Measurements from ENCODE around the gene ATP2B3.

The ATP2B3 gene

DNA sequence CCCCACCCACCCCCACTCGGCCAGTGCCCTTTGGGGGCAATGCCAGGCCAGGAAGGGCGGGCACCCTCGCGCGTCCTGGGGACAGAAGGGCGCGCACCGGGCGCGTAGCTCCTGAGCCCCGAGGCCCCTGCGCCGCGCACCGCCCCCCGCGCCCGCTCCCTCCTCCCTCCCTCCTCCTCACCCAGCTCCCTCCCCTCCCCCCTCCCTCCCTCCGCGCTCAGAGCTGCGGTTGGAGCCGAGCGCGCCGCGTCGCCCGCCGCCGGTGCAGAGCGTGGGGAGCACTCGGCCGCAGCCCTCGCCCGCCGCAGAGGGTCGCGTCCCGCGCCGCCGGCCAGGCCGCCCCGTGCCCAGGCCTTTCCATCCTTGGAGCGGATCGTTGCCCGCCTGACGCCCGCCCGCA lies at the start of gene ATP2B3:
Gene ATP2B3 (plus strand): TSS at position 220 of the 400 bp plus-strand sequence. CDS start 18,606 bp downstream, outside the sequence.
- DNase-seq: no peak

DNA sequence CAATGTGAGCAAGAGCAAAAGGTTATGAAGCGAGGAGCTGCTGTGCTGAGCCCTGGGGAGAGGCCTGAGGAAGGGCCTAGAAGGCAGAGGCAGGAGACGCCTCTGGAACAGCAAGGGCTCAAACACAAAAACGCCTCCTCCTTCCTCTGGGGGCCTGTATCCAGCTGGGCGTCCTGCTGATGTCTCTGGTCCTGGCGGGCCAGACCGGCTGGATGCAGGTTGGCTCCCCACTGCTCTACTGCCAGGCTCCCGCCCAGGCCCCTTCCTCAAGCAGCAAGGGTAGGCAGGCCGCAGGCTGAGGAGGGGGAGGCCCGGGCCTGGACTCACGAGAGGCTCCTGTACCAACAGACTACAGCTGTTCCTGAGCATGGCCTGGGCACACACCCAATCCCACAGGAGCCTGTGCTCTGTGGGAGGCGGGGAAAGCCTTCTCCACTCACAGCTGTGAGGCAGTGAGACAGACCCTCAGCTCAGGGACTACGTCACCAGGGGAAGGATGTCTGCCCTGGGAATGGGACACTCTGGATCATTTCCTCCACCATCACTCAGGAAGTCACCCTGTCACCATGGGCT lies 49.3 kb upstream of the ATP2B3 start:
- no peak for DNase-seq

DNA sequence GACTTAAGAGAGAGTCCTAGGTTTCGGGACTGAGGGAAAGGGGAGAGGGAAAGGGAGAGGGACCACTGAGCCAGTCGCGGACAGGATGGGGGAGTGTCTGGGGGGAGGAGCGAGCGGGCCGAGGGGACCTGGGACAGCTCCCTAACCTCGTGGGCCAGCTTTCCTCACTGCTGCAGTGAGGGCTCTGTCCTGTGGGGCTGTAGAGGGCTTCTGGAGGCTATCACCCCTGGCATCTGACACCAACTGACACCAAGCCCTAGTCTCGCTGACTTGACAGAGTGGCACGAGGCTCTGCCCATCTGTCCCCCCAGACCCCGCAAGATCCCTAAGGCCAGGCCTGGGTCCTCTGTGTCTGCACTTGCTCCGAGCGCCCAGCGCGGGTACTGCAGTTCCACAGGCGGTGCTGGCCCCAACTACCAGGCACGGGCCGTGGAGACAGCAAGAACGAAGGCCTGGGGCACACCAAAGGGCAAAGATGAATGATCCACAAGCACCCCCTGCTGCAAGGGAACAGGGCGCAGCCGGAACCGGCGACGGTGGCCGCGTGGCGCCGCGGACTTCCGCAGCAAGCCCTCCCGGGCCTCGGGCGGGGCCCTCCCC lies 47.5 kb upstream of the ATP2B3 start:
- no peak for DNase-seq

DNA sequence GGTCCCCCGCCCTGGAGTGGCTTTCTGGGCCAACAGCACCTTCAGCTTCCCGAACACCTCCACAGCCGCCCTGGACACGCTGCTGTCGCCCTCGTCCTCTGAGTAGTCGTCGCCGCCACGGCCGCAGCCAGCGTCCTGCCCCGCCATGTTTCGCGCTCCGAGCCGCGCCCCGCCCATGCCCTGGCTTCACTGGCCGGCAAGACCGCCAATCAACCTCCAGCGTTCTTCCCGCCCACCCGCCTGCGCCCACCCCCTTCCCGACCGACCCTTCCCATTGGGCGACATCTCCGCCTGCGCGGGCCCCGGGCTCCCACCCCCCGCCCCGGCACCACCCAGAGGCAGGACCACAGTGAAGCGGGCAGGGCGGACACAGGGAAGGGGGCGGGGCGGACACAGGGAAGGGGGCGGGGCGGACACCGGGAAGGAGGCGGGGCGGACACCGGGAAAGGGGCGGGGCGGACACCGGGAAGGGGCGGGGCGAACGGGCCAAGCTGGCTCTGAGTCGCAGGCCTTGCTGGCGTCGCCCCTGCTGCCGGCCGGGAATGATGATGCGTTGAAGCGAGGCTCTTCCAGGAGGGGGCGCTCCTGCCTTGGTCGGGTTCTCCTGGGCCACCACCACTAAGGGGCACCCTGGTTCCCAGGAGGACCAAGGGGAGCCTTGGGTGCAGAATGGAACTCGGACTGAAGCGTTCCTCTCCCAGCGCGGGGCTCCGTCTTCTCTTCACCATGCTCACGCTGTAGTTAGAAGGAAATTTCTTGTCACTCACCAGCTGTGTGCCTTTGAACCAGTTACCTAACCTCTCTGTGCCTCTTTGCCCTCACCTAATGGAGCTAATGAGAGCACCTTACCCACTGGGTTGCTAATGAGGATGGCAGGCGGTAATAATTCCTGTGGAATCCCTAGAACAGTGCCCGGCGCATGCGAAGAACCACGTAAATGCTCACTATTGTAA lies 46.8 kb upstream of the ATP2B3 start, which contains the start of gene HAUS7:
Gene HAUS7 (minus strand): TSS at position 166 of the 953 bp plus-strand sequence. CDS start 19 bp downstream, at position 147.
- DNase-seq: peak; percentile 88

DNA sequence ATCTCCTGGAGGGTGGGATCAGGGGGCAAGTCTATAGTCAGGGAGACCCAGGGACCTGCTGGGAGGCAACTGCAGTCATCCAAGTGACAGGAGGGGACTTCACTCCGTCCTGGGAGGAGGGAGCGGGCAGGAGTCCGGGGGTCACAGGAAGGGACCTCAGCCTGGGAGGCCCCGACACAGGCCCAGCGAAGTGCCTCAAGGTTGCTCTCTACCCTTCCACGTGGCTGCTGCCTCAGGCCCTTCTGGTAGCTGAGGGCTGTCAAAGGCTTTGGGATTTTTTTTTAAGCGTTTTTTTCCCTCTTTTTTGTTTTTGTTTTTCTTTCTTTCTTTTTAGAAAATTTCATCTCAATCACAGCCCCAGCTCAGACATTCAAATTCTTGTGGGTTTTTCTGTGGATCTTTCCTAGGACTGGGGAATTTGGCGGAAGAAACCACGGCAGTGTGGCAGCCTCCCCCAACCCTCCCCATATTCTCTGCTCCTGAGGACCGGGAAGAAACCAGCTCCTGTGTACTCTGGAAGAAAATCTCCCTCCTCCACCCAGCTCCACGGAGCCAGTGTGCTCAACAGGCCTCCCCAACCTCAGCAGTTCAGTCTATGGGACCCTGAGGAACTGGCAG lies 45.7 kb upstream of the ATP2B3 start:
- no peak for DNase-seq

DNA sequence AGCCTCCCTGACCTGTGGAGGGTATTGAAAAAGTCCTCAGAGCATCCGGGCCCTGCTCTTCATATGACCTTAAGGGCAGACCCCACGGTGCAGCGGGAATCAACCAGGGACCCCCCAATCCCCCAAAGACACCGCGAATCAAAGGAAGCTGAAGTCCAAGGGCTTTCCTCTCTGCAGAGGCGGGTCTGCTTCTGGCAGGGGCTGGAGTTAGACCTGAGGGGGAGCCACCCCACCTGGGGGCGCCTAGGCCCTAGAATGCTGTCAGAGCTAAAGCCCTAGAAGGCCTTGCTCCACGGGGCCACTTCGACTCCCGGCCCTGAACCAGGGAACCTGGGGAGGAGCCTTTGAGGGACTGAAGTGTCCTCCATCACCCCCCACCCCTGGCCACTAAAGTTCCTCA lies 44.3 kb upstream of the ATP2B3 start:
- no peak for DNase-seq

DNA sequence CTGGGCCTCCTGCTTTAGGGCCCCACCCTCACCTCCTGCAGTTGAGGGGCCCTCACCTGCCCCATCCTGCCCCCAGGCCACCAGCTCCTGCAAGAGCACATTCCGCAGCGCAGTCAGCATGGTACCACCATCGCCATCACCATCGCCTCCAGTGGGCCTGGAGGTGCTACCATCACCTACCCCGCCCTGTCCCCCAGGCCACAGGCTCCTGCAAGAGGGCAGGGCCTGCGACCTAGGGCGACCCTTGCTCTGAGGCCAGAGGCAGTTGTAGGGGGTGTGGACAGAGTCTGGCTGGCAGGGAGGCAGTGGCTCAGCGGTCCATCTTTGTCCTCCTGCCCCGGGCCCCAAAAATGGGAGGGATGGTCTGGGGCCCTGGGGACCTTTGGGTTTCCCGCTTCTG lies 43.2 kb upstream of the ATP2B3 start:
- no peak for DNase-seq

DNA sequence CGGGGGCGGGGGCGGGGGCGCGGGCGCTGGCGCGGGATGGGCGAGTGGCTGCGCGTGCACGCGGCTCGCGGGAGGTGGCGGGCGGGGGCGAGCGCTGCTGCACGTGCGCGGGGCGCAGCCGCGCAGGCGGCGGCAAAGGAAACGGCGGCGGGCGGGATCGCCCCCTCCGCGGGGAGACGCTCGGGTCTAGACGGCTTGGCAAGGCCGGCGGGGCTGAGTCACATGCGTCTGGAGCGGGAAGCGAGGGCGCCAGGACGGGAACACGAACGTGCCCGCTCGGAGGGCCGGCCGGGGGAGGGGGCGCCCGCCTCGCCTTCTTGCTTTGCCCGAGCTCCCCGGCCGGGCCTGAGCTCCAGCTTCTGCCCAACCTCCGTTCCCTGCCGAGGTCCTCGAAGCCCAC lies 42.7 kb upstream of the ATP2B3 start:
- no peak for DNase-seq

DNA sequence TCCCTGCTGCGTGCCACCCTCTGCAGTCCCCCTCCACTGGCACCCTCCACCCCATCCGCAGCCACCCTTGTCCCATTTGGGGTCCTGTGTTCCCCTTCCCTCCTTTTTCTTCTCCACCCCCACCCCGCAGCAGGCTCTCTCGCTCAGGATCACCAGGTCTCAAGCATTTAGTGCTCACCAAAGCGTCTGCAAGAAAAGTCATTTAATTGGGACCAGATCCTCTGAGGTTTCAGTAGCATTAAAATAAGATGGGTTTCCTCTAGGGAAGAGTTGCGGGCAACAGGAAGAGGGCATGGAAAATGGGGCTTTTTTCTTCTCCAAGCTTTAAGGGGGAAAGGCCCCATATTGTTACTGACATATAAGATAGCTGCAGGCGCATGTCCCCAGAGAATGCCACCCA lies 42.2 kb upstream of the ATP2B3 start:
- no peak for DNase-seq

DNA sequence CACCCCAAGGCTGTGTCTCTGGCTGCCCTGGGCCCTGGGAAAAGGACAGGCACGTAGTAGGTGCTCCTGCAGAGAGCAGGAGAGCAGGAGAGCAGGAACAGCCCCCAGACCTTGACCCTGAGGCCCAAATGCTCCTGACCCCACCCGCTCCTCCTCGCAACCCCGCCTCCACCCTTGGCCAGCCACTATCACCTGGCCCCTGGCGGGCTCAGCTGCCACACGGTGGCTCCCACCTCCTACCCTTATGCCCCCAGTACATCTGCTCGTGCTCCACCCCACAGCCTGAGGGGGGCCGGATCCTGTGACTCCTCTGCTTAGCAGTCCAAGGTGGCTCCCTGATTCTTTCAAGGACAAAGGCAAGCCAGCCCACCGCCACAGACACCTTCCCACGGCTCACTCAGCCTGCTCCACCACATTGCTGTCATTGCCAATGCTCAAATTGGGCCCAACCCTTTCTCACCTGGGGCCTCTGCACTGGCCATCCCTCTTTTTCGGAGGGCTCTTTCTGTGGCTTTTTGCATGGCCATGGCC lies 41.6 kb upstream of the ATP2B3 start:
- DNase-seq: no peak

DNA sequence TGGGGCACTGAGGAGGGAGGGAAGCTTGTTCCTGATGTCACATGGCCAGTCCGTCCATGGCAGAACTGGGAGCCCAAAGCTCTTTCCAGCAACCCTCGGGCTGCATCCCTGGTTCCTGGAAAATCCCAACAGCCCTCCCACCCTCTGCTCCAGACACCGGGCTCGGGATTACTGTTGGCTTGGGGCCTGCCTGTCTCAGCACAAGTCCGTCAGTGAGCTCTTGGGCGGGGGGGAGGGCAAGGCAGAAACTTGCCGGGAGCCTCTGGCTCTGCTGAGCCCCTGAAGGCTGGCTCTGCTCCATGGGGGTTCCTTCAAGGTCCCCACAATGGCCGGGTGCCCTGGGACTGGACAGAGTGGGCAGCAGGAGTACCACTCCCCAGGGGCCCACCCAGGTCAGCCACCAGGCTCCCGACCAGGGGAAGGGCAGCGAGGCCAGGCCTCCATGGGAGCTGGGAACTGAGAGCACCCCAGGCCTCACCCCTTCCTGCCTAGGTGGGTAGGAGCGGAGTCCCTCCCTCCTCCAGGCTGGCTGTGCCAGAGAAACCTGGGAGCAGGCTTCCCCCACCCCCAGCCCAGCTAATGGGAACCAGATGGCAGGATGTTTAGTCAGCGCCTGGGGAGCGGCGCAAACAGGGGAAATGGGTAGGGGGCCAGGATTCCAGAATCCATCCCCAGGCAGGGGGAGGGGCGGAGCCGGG lies 40.6 kb upstream of the ATP2B3 start:
- no peak for DNase-seq

DNA sequence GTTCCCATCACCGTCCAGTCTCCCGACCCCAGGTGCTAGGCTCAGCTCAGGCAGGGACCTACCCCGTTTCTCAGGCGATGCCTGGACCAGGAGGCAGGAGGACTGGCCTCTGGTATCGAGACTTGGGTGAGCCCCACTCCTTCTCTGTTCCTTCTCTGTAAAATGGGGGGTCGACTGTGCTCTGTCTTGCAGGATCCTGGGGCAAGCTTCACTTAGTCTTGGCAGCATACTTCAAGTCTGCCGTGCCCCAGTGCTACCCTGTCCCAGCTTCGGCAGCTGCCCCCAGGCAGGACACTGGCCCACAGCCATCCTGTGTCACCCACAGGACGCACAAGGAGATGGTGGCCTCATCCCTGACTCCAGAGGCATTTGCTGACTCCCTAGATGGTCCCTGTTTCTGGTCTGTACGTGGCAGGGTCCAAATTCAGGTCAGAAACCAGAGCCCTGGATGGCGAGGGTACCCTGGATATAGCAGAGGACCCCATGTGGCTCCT lies 40.0 kb upstream of the ATP2B3 start:
- DNase-seq: no peak

DNA sequence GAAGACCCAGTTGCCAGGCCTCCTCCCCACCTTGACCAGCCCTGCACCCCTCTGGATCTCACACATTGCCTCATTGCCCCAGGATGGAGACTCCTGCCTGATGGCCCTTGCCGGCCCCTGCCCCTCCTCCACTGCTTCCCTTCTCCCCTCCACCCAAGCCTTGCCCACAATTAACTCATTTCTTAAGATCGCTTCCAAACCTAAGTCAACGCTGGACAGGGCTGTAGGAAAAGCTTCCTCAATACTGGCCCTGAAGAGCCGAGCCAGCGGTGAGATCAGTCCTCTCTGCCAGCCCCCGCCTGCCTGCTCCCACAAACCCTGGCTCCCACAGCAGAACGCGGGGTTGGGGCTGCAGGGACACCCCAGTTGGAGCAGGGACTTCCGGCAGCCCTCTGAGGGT lies 39.5 kb upstream of the ATP2B3 start:
- no peak for DNase-seq

DNA sequence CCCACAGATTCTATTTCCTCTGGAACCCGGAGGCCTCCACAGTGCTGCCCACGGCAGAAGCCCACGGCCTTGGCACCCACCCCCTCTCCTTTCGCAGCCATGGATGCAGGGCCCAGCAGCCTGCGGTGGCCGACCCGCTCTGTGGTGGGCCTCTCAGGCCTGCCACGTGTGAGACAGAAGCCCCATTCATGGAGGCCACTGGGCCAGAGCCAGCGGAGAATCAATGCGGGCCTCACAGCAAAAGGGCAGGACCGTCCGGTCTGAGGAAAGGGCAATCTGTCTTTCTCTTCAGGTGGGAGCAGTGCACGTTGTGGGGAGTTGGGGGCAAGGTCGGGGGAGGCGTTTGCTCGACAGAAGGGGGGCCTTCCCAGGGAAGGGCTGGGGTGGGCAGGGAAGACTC lies 38.7 kb upstream of the ATP2B3 start:
- no peak for DNase-seq

DNA sequence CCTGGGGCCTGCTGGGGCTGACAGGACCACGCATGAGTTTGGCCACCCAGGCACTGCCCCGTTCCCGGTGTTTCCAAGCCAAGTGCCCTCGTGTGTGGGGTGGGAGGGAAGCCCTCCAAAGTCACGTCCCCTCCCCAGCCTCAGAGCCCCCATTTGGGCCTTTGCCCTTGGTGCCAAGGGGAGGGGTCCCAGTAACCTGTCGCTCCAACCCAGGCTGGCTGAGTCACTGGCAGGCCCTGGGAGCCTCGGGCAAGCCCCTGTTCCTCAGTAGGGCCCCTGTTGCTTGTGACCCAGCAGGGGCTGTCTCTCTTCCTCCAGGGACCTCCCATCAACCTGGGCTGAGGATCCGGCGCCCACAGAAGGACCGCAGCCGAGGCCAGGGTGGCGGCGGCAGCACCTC lies 36.4 kb upstream of the ATP2B3 start:
- no peak for DNase-seq

DNA sequence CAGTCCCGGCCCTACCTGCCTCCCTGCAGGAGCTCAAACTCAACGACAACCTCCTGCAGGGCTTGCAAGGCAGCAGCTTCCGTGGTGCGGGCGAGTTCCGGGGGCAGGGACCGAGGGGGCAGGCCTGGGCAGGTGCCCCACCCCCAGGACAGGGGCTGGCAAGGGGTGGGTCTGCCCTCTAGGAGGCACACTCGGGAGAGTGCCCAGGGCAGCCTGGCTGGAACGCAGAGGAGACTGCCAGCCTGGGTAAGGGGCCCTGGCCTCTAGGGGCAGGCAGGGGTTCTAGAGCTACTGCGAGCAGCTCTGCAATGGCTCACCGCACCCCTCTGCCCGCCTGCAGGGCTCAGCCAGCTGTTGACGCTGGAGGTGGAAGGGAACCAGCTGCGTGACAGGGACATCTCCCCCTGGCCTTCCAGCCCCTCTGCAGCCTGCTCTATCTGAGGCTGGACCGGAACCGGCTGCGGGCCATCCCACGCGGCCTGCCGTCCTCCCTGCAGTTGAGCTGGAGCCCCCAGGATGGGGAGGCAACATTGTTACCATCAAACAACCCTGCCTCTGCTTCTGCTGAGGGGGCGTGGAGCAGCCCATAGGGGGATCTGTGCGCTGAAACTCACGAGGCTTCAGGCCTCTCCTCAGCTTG lies 34.9 kb upstream of the ATP2B3 start:
- no peak for DNase-seq

DNA sequence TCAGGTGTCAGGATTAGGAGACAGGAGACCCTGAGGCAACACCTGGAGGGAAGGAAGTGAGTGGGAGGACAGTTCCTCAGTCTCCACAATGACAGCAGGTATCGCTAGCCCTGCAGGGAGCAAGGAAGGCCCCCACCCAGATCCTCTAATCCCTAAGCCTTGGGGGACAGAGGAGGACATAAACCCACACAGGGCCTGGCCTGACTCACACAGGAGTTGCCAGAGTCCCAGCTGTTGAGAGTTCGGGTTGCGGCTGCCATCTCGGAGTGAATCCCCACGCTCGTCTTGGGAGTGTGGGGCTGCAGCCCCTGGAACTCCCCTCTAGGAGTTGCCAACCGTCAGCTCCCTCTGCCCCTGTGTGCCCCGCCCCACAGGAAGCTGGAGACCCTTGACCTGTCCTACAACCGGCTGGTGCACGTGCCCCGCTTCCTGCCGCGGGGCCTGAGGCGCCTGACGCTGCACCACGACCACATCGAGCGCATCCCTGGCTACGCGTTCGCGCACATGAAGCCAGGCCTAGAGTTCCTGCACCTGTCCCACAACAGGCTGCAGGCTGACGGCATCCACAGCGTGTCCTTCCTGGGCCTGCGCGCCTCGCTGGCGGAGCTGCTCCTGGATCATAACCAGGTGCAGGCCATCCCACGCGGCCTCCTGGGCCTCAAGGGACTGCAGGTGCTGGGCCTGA lies 31.9 kb upstream of the ATP2B3 start:
- DNase-seq: no peak

DNA sequence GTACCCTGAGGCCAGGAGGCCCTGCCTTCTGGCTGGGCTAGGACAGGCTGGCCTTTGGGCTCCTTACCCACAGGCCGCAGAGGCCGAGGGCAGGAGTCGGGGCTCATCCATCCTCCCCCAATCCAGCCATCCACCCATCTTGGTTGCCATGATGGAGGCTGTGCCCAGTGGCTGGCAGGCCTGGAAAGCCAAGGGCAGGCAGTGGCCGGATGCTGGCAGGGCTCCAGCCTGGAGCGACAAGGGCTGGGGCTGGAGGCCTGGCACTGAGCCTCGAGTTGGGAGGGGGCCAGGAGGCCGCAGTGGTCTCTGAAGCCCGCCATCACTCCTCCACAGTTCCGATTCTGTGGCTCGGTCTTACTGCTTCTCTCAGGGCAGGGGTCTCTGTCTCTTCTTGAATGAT lies 31.3 kb upstream of the ATP2B3 start:
- DNase-seq: no peak

DNA sequence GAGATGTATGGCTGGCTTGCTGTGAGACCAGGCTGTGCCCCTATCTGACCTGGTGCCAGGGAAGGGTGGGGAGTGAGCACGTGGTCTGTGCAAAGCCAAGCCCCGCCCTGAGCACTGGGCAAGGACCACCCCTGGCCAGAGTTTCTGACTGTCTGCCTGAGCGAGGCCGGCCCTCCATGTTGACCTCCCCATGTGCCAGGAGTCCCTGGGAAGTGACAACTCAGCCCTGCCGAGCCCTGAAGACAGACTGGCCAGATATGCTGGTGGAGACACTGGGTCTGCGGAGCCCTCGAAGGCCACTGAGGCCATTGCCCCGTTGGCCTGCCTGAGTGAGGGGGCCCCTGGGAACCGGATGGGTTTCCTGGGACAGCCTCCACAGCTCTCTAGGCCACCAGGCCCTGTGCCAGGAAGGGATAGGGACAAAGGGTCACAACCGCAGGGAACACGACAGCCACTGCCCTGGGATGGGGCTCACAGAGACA lies 29.8 kb upstream of the ATP2B3 start:
- DNase-seq: no peak

DNA sequence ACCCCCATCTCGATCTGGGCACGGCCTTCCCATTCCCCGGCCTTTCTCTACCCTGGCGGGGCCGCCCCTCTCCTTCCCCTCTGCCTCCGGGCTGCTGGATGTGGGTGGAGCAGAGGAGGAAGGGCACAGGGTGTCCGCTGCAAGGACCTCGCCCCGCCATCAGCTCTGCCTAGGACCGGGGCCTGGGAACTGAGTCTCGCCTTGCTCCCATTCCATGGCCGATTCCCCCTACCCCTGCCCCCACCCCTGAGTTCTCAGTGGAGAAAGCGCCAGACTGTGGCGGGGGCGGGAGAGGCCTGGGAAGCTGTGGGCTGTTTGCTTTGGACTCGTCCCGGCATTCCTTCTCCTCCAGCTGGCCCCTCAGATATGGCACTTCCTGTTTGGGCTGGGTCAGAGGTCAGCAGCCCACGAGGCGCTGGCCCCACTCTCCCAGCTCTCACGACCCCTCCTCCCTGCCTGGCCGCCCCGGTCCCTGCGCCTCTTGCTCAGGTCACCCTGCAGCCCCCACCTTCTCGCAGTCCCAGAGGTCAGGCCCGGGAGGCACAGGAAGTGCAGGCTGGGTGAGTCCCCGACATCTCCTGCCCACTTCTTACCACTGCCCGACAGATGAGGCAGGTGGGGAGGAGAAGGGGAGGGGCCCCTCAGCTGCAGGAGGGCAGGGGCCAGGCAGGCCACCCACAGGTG lies 29.1 kb upstream of the ATP2B3 start:
- no peak for DNase-seq

Measured in GOT3 (cell line).